ENCODE data around the gene TASOR2. TPM values are rescaled to one million over a fixed set of nuclear protein-coding genes. Genes with fewer than 3 reads are reported as not detected.
A peak's percentile ranks its signal among the peaks of the same experiment; 100 is the strongest.

TASOR2 gene
- total RNA-seq, 2 experiments from 2014 or later = 44.5 to 54.3 TPM

GRCh38 chr10:5647507-5648240, 37.0 kb upstream of the TASOR2 start:
- DNase-seq (no peak), ATAC-seq (no peak)
- Mint-ChIP-seq H3K4me3 (no peak overlapping the region), H3K9me3 (ENCODE audit: insufficient read depth) (no peaks in the 10 kb centered on the region), H3K36me3 (ENCODE audit: low read depth) (peaks cover 2% of the 10 kb centered on the region), H3K27me3 (ENCODE audit: low read depth) (no peaks in the 10 kb centered on the region), H3K4me1 (ENCODE audit: low read depth) (no peaks in the 10 kb centered on the region), H3K27ac (no peak overlapping the region)
- POLR2A ChIA-PET = no interaction called here
- CTCF ChIA-PET = interaction anchor here (0.6 kb wide), 1 partner anchor 18 kb away, joined by 3 read pairs; no protein-coding TSS in a partner anchor

GRCh38 chr10:5648494-5649457, 35.9 kb upstream of the TASOR2 start:
- DNase-seq = no peak
- no peak for ATAC-seq
- POLR2A ChIA-PET = no interaction called here
- Mint-ChIP-seq H3K27ac (no peak overlapping the region), H3K36me3 (ENCODE audit: low read depth) (peaks cover 2% of the 10 kb centered on the region), H3K27me3 (ENCODE audit: low read depth) (no peaks in the 10 kb centered on the region), H3K9me3 (ENCODE audit: insufficient read depth) (no peaks in the 10 kb centered on the region), H3K4me3 (no peak overlapping the region), H3K4me1 (ENCODE audit: low read depth) (no peaks in the 10 kb centered on the region)
- CTCF ChIA-PET = no interaction called here

- H3K27ac Mint-ChIP-seq = no peak overlapping the region
- CTCF ChIA-PET = no interaction called here
- H3K36me3 Mint-ChIP-seq (ENCODE audit: low read depth) = peaks cover 2% of the 10 kb centered on the region
- no peak overlapping the region for H3K4me3 Mint-ChIP-seq
- DNase-seq (no peak), ATAC-seq (no peak)
- no peaks in the 10 kb centered on the region for H3K27me3 Mint-ChIP-seq (ENCODE audit: low read depth)
- POLR2A ChIA-PET = no interaction called here
- H3K9me3 Mint-ChIP-seq (ENCODE audit: insufficient read depth) = no peaks in the 10 kb centered on the region
- H3K4me1 Mint-ChIP-seq (ENCODE audit: low read depth) = no peaks in the 10 kb centered on the region
Observed at GRCh38 chr10:5649746-5650145, 34.9 kb upstream of the TASOR2 start.

- POLR2A ChIA-PET = no interaction called here
- H3K36me3 Mint-ChIP-seq (ENCODE audit: low read depth) = peaks cover 2% of the 10 kb centered on the region
- no peak for ATAC-seq
- H3K4me1 Mint-ChIP-seq (ENCODE audit: low read depth) = peaks cover 8% of the 10 kb centered on the region
- no peaks in the 10 kb centered on the region for H3K27me3 Mint-ChIP-seq (ENCODE audit: low read depth)
- DNase-seq = no peak
- CTCF ChIA-PET = interaction anchor here (0.8 kb wide), 1 partner anchor 28 kb away, joined by 3 read pairs; no protein-coding TSS in a partner anchor
- H3K27ac Mint-ChIP-seq = no peak overlapping the region
- no peak overlapping the region for H3K4me3 Mint-ChIP-seq
- H3K9me3 Mint-ChIP-seq (ENCODE audit: insufficient read depth) = no peaks in the 10 kb centered on the region
Observed at GRCh38 chr10:5650664-5651387, 33.8 kb upstream of the TASOR2 start.

- no peak for DNase-seq
- Mint-ChIP-seq H3K4me3 (no peak overlapping the region), H3K27ac (no peak overlapping the region), H3K36me3 (ENCODE audit: low read depth) (peaks cover 2% of the 10 kb centered on the region), H3K4me1 (ENCODE audit: low read depth) (peaks cover 9% of the 10 kb centered on the region), H3K27me3 (ENCODE audit: low read depth) (no peaks in the 10 kb centered on the region), H3K9me3 (ENCODE audit: insufficient read depth) (no peaks in the 10 kb centered on the region)
- ChIA-PET CTCF (interaction anchor here (0.8 kb wide), 1 partner anchor 28 kb away, joined by 3 read pairs; no protein-coding TSS in a partner anchor), POLR2A (no interaction called here)
- no peak for ATAC-seq
Observed at GRCh38 chr10:5651388-5651764, 33.3 kb upstream of the TASOR2 start.

GRCh38 chr10:5652746-5653145, 31.9 kb upstream of the TASOR2 start:
- H3K27ac Mint-ChIP-seq = no peak overlapping the region
- no peaks in the 10 kb centered on the region for H3K9me3 Mint-ChIP-seq (ENCODE audit: insufficient read depth)
- H3K4me1 Mint-ChIP-seq (ENCODE audit: low read depth) = peaks cover 22% of the 10 kb centered on the region
- no peak overlapping the region for H3K4me3 Mint-ChIP-seq
- H3K27me3 Mint-ChIP-seq (ENCODE audit: low read depth) = no peaks in the 10 kb centered on the region
- DNase-seq (no peak), ATAC-seq (no peak)
- peaks cover under 1% of the 10 kb centered on the region for H3K36me3 Mint-ChIP-seq (ENCODE audit: low read depth)
- POLR2A ChIA-PET = no interaction called here
- CTCF ChIA-PET = no interaction called here

- Mint-ChIP-seq H3K4me1 (ENCODE audit: low read depth) (peaks cover 23% of the 10 kb centered on the region), H3K27ac (no peak overlapping the region), H3K9me3 (ENCODE audit: insufficient read depth) (no peaks in the 10 kb centered on the region), H3K36me3 (ENCODE audit: low read depth) (no peaks in the 10 kb centered on the region), H3K27me3 (ENCODE audit: low read depth) (no peaks in the 10 kb centered on the region), H3K4me3 (no peak overlapping the region)
- no peak for DNase-seq
- POLR2A ChIA-PET = no interaction called here
- CTCF ChIA-PET = interaction anchor here (1.1 kb wide), 1 partner anchor 25 kb away, joined by 3 read pairs; no protein-coding TSS in a partner anchor
- ATAC-seq = no peak
Observed at GRCh38 chr10:5654218-5654755, 30.4 kb upstream of the TASOR2 start.

GRCh38 chr10:5655121-5655520, 29.5 kb upstream of the TASOR2 start:
- H3K4me3 Mint-ChIP-seq = no peak overlapping the region
- ATAC-seq = no peak

GRCh38 chr10:5656737-5657579, 27.7 kb upstream of the TASOR2 start:
- no peaks in the 10 kb centered on the region for H3K27me3 Mint-ChIP-seq (ENCODE audit: low read depth)
- H3K36me3 Mint-ChIP-seq (ENCODE audit: low read depth) = no peaks in the 10 kb centered on the region
- DNase-seq (no peak), ATAC-seq (no peak)
- no peaks in the 10 kb centered on the region for H3K9me3 Mint-ChIP-seq (ENCODE audit: insufficient read depth)
- H3K27ac Mint-ChIP-seq = peak overlapping the region; percentile 68
- ChIA-PET CTCF (interaction anchor here (0.9 to 2.0 kb wide), 3 partner anchors 8 to 34 kb away, joined by 3 to 10 read pairs (median 4); no protein-coding TSS in a partner anchor), POLR2A (no interaction called here)
- H3K4me1 Mint-ChIP-seq (ENCODE audit: low read depth) = peaks cover 37% of the 10 kb centered on the region
- no peak overlapping the region for H3K4me3 Mint-ChIP-seq

More at GRCh38 chr10:5655121-5655520, 29.5 kb upstream of the TASOR2 start:
- peaks cover 32% of the 10 kb centered on the region for H3K4me1 Mint-ChIP-seq (ENCODE audit: low read depth)
- H3K36me3 Mint-ChIP-seq (ENCODE audit: low read depth) = no peaks in the 10 kb centered on the region
- H3K27me3 Mint-ChIP-seq (ENCODE audit: low read depth) = no peaks in the 10 kb centered on the region
- CTCF ChIA-PET = interaction anchor here (0.7 to 2.0 kb wide), 4 partner anchors 25 to 221 kb away, joined by 3 to 10 read pairs (median 4); no protein-coding TSS in a partner anchor
- no peaks in the 10 kb centered on the region for H3K9me3 Mint-ChIP-seq (ENCODE audit: insufficient read depth)
- H3K27ac Mint-ChIP-seq = no peak overlapping the region
- no peak for DNase-seq
- POLR2A ChIA-PET = interaction anchor here (0.8 kb wide), 1 partner anchor 38 kb away, joined by 3 read pairs; no protein-coding TSS in a partner anchor

GRCh38 chr10:5658871-5659618, 25.6 kb upstream of the TASOR2 start:
- Mint-ChIP-seq H3K4me1 (ENCODE audit: low read depth) (peaks cover 37% of the 10 kb centered on the region), H3K27me3 (ENCODE audit: low read depth) (no peaks in the 10 kb centered on the region), H3K4me3 (no peak overlapping the region), H3K9me3 (ENCODE audit: insufficient read depth) (no peaks in the 10 kb centered on the region), H3K27ac (no peak overlapping the region), H3K36me3 (ENCODE audit: low read depth) (no peaks in the 10 kb centered on the region)
- no peak for ATAC-seq
- ChIA-PET CTCF (no interaction called here), POLR2A (no interaction called here)
- no peak for DNase-seq

Data from activated CD8-positive, alpha-beta T cell treated with anti-CD3 and anti-CD28 coated beads, Interleukin-2, amount 10 ng/mL, durations not matched to agents 7 days and 5 days (primary cell).